A673 (cell line): ENCODE measurements around the gene TIMD4.

Experiments
- CTCF ChIP-seq: fragments of 300-800, 200-600 bp; sonication (generic); conservative IDR thresholded peaks from 2 replicates; pipeline ENCODE4 v1.5.1; 2017; ENCODE audit warnings: low read depth, mild to moderate bottlenecking, antibody characterized with exemption, low read length, moderate library complexity, mixed read lengths
- EZH2 ChIP-seq: fragments of 200-600 bp; sonication (generic); IDR thresholded peaks from 2 replicates; pipeline ENCODE4 v1.6.1; 2017; ENCODE audit warnings: borderline replicate concordance, low read depth, mild to moderate bottlenecking, mixed read lengths, antibody characterized with exemption, low read length; ENCODE audit not compliant: poor library complexity, severe bottlenecking

GRCh38 chr5:157004893-157005551 is 42.0 kb upstream of the TIMD4 start:
- TF ChIP-seq CTCF (no peak), EZH2 (no peak)
